Measurements from ENCODE around the gene MMGT1. TPM values are rescaled to one million over a fixed set of nuclear protein-coding genes. Genes with fewer than 3 reads are reported as not detected.

The MMGT1 gene
- total and polyA plus RNA-seq, 9 donors: 12.1 to 30.3 (median 23.6) TPM

GRCh38 chrX:136019226-136019625 lies 45.4 kb upstream of the MMGT1 start:
- H3K4me3 ChIP-seq: no peak overlapping the region
- no peaks in the 10 kb centered on the region for H3K36me3 ChIP-seq
- H3K4me1 ChIP-seq (ENCODE audit: insufficient read depth): no peaks in the 10 kb centered on the region
- TF ChIP-seq POLR2A (IDR thresholded peaks at IDR 0.05) (no peak), EP300 (IDR thresholded peaks at IDR 0.05) (no peak), CTCF (IDR thresholded peaks at IDR 0.05) (no peak)
- H3K27ac ChIP-seq: no peak overlapping the region
- no peaks in the 10 kb centered on the region for H3K27me3 ChIP-seq
- 58 to 72% (median 68%) methylated on average over 5 of the region's 5 CpGs for WGBS, 3 donors
- H3K9me3 ChIP-seq: no peaks in the 10 kb centered on the region
- intact Hi-C loops (cut with DNase I): no loop called here
- DNase-seq: no peak

- no peaks in the 10 kb centered on the region for H3K27me3 ChIP-seq
- WGBS, 3 donors: 66 to 72% (median 67%) methylated on average over 2 of the region's 2 CpGs
Measured at GRCh38 chrX:136016881-136017280, 43.1 kb upstream of the MMGT1 start.

GRCh38 chrX:136015016-136015415 lies 41.2 kb upstream of the MMGT1 start:
- Histone ChIP-seq H3K36me3 (no peaks in the 10 kb centered on the region), H3K27ac (no peak overlapping the region), H3K9me3 (no peaks in the 10 kb centered on the region), H3K4me1 (ENCODE audit: insufficient read depth) (no peaks in the 10 kb centered on the region), H3K4me3 (no peak overlapping the region), H3K27me3 (no peaks in the 10 kb centered on the region)
- TF ChIP-seq EP300 (IDR thresholded peaks at IDR 0.05): no peak
- no peak for TF ChIP-seq CTCF (IDR thresholded peaks at IDR 0.05)
- no peak for TF ChIP-seq POLR2A (IDR thresholded peaks at IDR 0.05)
- WGBS, 3 donors: 88 to 90% (median 88%) methylated on average over 4 of the region's 4 CpGs
- DNase-seq: no peak
- intact Hi-C loops (cut with DNase I): no loop called here

More at GRCh38 chrX:136016881-136017280, 43.1 kb upstream of the MMGT1 start:
- no peaks in the 10 kb centered on the region for H3K36me3 ChIP-seq
- no peak overlapping the region for H3K4me3 ChIP-seq
- no peaks in the 10 kb centered on the region for H3K4me1 ChIP-seq (ENCODE audit: insufficient read depth)
- no peak for TF ChIP-seq EP300 (IDR thresholded peaks at IDR 0.05)
- no peak for TF ChIP-seq CTCF (IDR thresholded peaks at IDR 0.05)
- TF ChIP-seq POLR2A (IDR thresholded peaks at IDR 0.05): no peak
- no peak overlapping the region for H3K27ac ChIP-seq
- no peak for DNase-seq
- no peaks in the 10 kb centered on the region for H3K9me3 ChIP-seq
- intact Hi-C loops (cut with DNase I): no loop called here

- intact Hi-C loops (cut with DNase I): no loop called here
- no peak for DNase-seq
- Histone ChIP-seq H3K27ac (no peak overlapping the region), H3K4me1 (ENCODE audit: insufficient read depth) (no peaks in the 10 kb centered on the region), H3K27me3 (no peaks in the 10 kb centered on the region), H3K4me3 (no peak overlapping the region), H3K36me3 (no peaks in the 10 kb centered on the region), H3K9me3 (no peaks in the 10 kb centered on the region)
- TF ChIP-seq CTCF (IDR thresholded peaks at IDR 0.05): no peak
- 77 to 84% (median 82%) methylated on average over 4 of the region's 4 CpGs for WGBS, 3 donors
Measured at GRCh38 chrX:135988245-135988644, 14.5 kb upstream of the MMGT1 start.

GRCh38 chrX:135985973-135986310 lies 12.2 kb upstream of the MMGT1 start:
- 26 to 28% (median 28%) methylated on average over 15 of the region's 15 CpGs for WGBS, 3 donors
- H3K27ac ChIP-seq: peak overlapping the region; percentile 72 to 75
- H3K4me1 ChIP-seq (ENCODE audit: insufficient read depth): no peaks in the 10 kb centered on the region
- no peaks in the 10 kb centered on the region for H3K36me3 ChIP-seq
- DNase-seq: no peak
- H3K4me3 ChIP-seq: peak overlapping the region; percentile 52
- no peaks in the 10 kb centered on the region for H3K27me3 ChIP-seq
- intact Hi-C loops (cut with DNase I): no loop called here
- no peaks in the 10 kb centered on the region for H3K9me3 ChIP-seq
- TF ChIP-seq POLR2A (IDR thresholded peaks at IDR 0.05) (no peak), EP300 (IDR thresholded peaks at IDR 0.05) (no peak), CTCF (IDR thresholded peaks at IDR 0.05) (no peak)
